K562 (cell line): ENCODE measurements around the gene TFPI2. TPM values are rescaled to one million over a fixed set of nuclear protein-coding genes. Genes with fewer than 3 reads are reported as not detected.

Experiments
- ATAC-seq: fragments of 200-7000 bp; cut with Tn5 transposase; 3 replicates; pipeline ENCODE4 v1.9.1; 2020; ENCODE audit warnings: moderate library complexity
- BruUV-seq: library from RNA; stranded (reverse); fragments of 400-500 nt; replicated peaks from 2 replicates; lab custom pipeline; 2021; lab: Mats Ljungman, UMichigan
- CTCF ChIA-PET: fragments of 300-600 bp; formaldehyde crosslinking; extraction: SDS; loops from one replicate; lab custom pipeline; 2021; ENCODE audit warnings: low intra/inter-chr PET ratio; lab: Yijun Ruan, JAX
- POLR2A ChIA-PET: fragments of 300-600, 350-650 bp; sonication (Branson Sonifier 250); formaldehyde crosslinking; extraction: SDS; loops from one replicate; lab custom pipeline; 2021; ENCODE audit warnings: antibody characterized with exemption, inconsistent platforms; lab: Yijun Ruan, JAX
- DNase-seq, 4 experiments: peaks; one replicate each; pipeline versions ENCODE4 v3.0.0 to v3.0.0-alpha.2; 2011 to 2018; ENCODE audit warnings: low spot score in 3 of 4, mixed read lengths in 3 of 4; ENCODE audit errors: extremely low read depth in 1 of 4
- FAIRE-seq: peaks from 2 replicates; lab custom pipeline; 2011; peaks lifted over from hg19 to GRCh38; lab: Jason Lieb, UNC
- H2AFZ ChIP-seq: 2 replicates; pipeline ENCODE4 v1.6.0; 2011; ENCODE audit warnings: low read depth, low read length, control low read depth, inconsistent platforms
- H3K27ac ChIP-seq: fragments of 200-600 bp; 3 replicates; pipeline ENCODE4 v1.8.0; 2011; ENCODE audit warnings: low read depth, mild to moderate bottlenecking, control low read depth, inconsistent platforms, low read length, moderate library complexity, mixed read lengths; ENCODE audit errors: extremely low read depth
- H3K27me3 ChIP-seq, 2 experiments: fragments of 300-600 bp in 1 of 2; 2 replicates in 1 of 2; 3 replicates in 1 of 2; pipeline versions ENCODE4 v1.6.0 to v1.8.0; 2011; ENCODE audit warnings: inconsistent platforms in 2 of 2, low read length in 2 of 2, mild to moderate bottlenecking in 1 of 2, mixed read lengths in 1 of 2, moderate library complexity in 1 of 2; ENCODE audit not compliant: control insufficient read depth in 2 of 2, insufficient read depth in 2 of 2
- H3K36me3 ChIP-seq: fragments of 300-600 bp; 3 replicates; pipeline ENCODE4 v1.8.0; 2011; ENCODE audit warnings: mild to moderate bottlenecking, low read length, inconsistent platforms; ENCODE audit not compliant: control insufficient read depth, insufficient read depth
- H3K4me1 ChIP-seq, 2 experiments: fragments of 200-600 bp in 1 of 2; replicated peaks in 1 of 2; 2 replicates in 1 of 2; 3 replicates in 1 of 2; pipeline versions ENCODE4 v1.5.1 to v1.8.0; 2011; ENCODE audit warnings: inconsistent platforms in 2 of 2, low read length in 2 of 2, mild to moderate bottlenecking in 1 of 2, mixed read lengths in 1 of 2, moderate library complexity in 1 of 2; ENCODE audit not compliant: control insufficient read depth in 2 of 2, insufficient read depth in 2 of 2
- H3K4me2 ChIP-seq: 2 replicates; pipeline ENCODE4 v1.6.1; 2011; ENCODE audit warnings: low read length, control low read depth, inconsistent platforms, mixed read lengths; ENCODE audit not compliant: insufficient read depth
- H3K4me3 ChIP-seq: fragments of 200-600 bp; sonication (generic), shearing (Covaris generic); 2 replicates; pipeline ENCODE4 v1.5.1; 2016; ENCODE audit warnings: control low read depth, inconsistent platforms
- H3K79me2 ChIP-seq: fragments of 200-600 bp; 3 replicates; pipeline ENCODE4 v1.8.0; 2011; ENCODE audit warnings: low read length, inconsistent platforms; ENCODE audit not compliant: control insufficient read depth, insufficient read depth
- H3K9ac ChIP-seq, 2 experiments: 2 replicates each; pipeline versions ENCODE4 v1.6.0 to v1.6.1; 2011; ENCODE audit warnings: low read depth in 2 of 2, low read length in 2 of 2, control low read depth in 1 of 2, inconsistent platforms in 1 of 2, mild to moderate bottlenecking in 1 of 2, mixed read lengths in 1 of 2; ENCODE audit not compliant: insufficient read depth in 1 of 2
- H3K9me1 ChIP-seq: one replicate; pipeline ENCODE4 v1.6.0; 2011; ENCODE audit warnings: inconsistent platforms, mild to moderate bottlenecking, low read length, moderate library complexity; ENCODE audit not compliant: control insufficient read depth, insufficient read depth
- H3K9me3 ChIP-seq: replicated peaks from 2 replicates; pipeline ENCODE4 v1.5.1; 2011; ENCODE audit warnings: low read depth, low read length, inconsistent platforms; ENCODE audit not compliant: control insufficient read depth, insufficient read depth
- H4K20me1 ChIP-seq: replicated peaks from 2 replicates; pipeline ENCODE4 v1.6.1; 2011; ENCODE audit warnings: low read length, inconsistent platforms, mixed read lengths; ENCODE audit not compliant: control insufficient read depth, insufficient read depth
- BCL6 ChIP-seq: fragments of 250-450 bp; sonication (Bioruptor Pico); IDR thresholded peaks from 2 replicates; pipeline ENCODE4 v1.4.0; 2020
- CBX2 ChIP-seq: fragments of 200-600 bp; sonication (generic); IDR thresholded peaks from one replicate; pipeline ENCODE4 v1.6.1; 2012; ENCODE audit warnings: mild to moderate bottlenecking, low read length, inconsistent platforms; ENCODE audit not compliant: insufficient read depth, poor library complexity, severe bottlenecking
- CBX8 ChIP-seq: fragments of 200-600 bp; sonication (generic); IDR thresholded peaks from 2 replicates; pipeline ENCODE4 v1.6.1; 2012; ENCODE audit warnings: borderline replicate concordance, mixed run types, low read depth, mild to moderate bottlenecking, moderate library complexity, mixed read lengths, low read length, control low read depth, inconsistent platforms; ENCODE audit not compliant: poor library complexity, severe bottlenecking; ENCODE audit errors: extremely low read depth
- CSDE1 ChIP-seq, 2 experiments: fragments of 450-650 bp; IDR thresholded peaks; 2 replicates each; pipeline ENCODE4 v1.6.1; 2016; ENCODE audit warnings: mild to moderate bottlenecking in 1 of 2
- E2F5 ChIP-seq: sonication (generic); formaldehyde crosslinking; IDR thresholded peaks from 2 replicates; pipeline ENCODE4 v1.8.0; 2022; ENCODE audit warnings: mild to moderate bottlenecking, missing genetic modification reagents
- ESRRB ChIP-seq: fragments of 250-450 bp; sonication (Bioruptor Pico); IDR thresholded peaks from 2 replicates; pipeline ENCODE4 v1.5.0; 2020; ENCODE audit warnings: mild to moderate bottlenecking, moderate library complexity, borderline replicate concordance
- EWSR1 ChIP-seq: fragments of 450-650 bp; IDR thresholded peaks from 2 replicates; pipeline ENCODE4 v1.6.1; 2018; ENCODE audit warnings: borderline replicate concordance, mild to moderate bottlenecking, low read depth, moderate library complexity; ENCODE audit not compliant: partially characterized antibody
- FOXA3 ChIP-seq, 2 experiments: fragments of 450-650 bp in 1 of 2; sonication (generic) in 1 of 2; formaldehyde crosslinking; IDR thresholded peaks in 1 of 2; conservative IDR thresholded peaks in 1 of 2; 2 replicates each; pipeline versions ENCODE4 v1.4.0 to v1.8.0; 2020 to 2022; ENCODE audit warnings: mild to moderate bottlenecking in 2 of 2, missing genetic modification reagents in 1 of 2
- FOXP1 ChIP-seq: sonication (generic); formaldehyde crosslinking; IDR thresholded peaks from 2 replicates; pipeline ENCODE4 v1.8.0; 2022; ENCODE audit warnings: mild to moderate bottlenecking, missing genetic modification reagents
- HNRNPUL1 ChIP-seq: fragments of 200-400 bp; formaldehyde crosslinking; IDR thresholded peaks from 2 replicates; pipeline ENCODE4 v1.6.1; 2017; ENCODE audit warnings: low read length
- KAT8 ChIP-seq: fragments of 450-650 bp; IDR thresholded peaks from 2 replicates; pipeline ENCODE4 v1.6.1; 2016; ENCODE audit warnings: low read depth, mild to moderate bottlenecking
- NCOA4 ChIP-seq: fragments of 450-650 bp; IDR thresholded peaks from 2 replicates; pipeline ENCODE4 v1.6.1; 2018; ENCODE audit warnings: mild to moderate bottlenecking; ENCODE audit not compliant: partially characterized antibody
- NR0B1 ChIP-seq: fragments of 450-650 bp; IDR thresholded peaks from one replicate; pipeline ENCODE4 v1.6.1; 2018; ENCODE audit warnings: mild to moderate bottlenecking, moderate library complexity; ENCODE audit not compliant: partially characterized antibody
- PTTG1 ChIP-seq: fragments of 450-650 bp; IDR thresholded peaks from 2 replicates; pipeline ENCODE4 v1.6.1; 2016; ENCODE audit warnings: low read depth, mild to moderate bottlenecking, missing genetic modification characterization, missing compliant biosample characterization
- SNRNP70 ChIP-seq: fragments of 200-400 bp; formaldehyde crosslinking; optimal IDR thresholded peaks from 2 replicates; pipeline ENCODE3; 2017; ENCODE audit warnings: low read depth, low read length
- TCF3 ChIP-seq: sonication (generic); formaldehyde crosslinking; IDR thresholded peaks from 2 replicates; pipeline ENCODE4 v1.4.0; 2020; ENCODE audit warnings: mild to moderate bottlenecking, missing genetic modification reagents
- ZNF263 ChIP-seq: sonication (generic); formaldehyde crosslinking; IDR thresholded peaks from 2 replicates; pipeline ENCODE4 v1.8.0; 2022; ENCODE audit warnings: mild to moderate bottlenecking, missing genetic modification reagents, borderline replicate concordance
- WGBS: fragments of 100-300 bp; shearing (Covaris generic); methylation state at CpG from one replicate; pipeline ENCODE4 v1.1.6; 2016; ENCODE audit warnings: low coverage, mixed read lengths; ENCODE audit not compliant: insufficient coverage; ENCODE audit errors: missing lambda C conversion rate; 5-methylcytosine and 5-hydroxymethylcytosine counted together
- in situ Hi-C: fragments of 300-500 bp; cut with MboI; formaldehyde crosslinking; loops from 4 replicates; pipeline ENCODE4 v1.15.0; 2018; ENCODE audit warnings: inconsistent platforms, mixed read lengths
- intact Hi-C: fragments of 100-400 bp; cut with micrococcal nuclease; formaldehyde crosslinking; loops from 2 replicates; pipeline ENCODE4 v1.14.2; 2022
- polyA plus RNA-seq, 8 experiments: library from polyadenylated mRNA; depleted of rRNA in 4 of 8; stranded (reverse) in 5 of 8; unstranded in 3 of 8; fragments of >200 nt; fragmentation: Nextera tagmentation in 2 of 8; fragmentation: Illumina TruSeq in 1 of 8; extraction: Ambion mirVana in 2 of 8; extraction: Trizol in 1 of 8; gene quantifications; 2 replicates each; pipeline versions ENCODE4 v1.2.1 to v1.2.3, GENCODE V29; 2011 to 2014; ENCODE audit warnings: inconsistent platforms in 1 of 8, missing spikeins in 1 of 8
- total RNA-seq, 7 experiments: library from RNA; depleted of rRNA in 6 of 7; stranded (reverse); fragments of >200 nt in 6 of 7; fragmentation: Illumina TruSeq in 2 of 7; extraction: Trizol in 2 of 7; gene quantifications; 2 replicates each; pipeline versions ENCODE4 v1.2.1 to v1.2.3, GENCODE V29; 2011 to 2021; ENCODE audit warnings: low replicate concordance in 1 of 7

Gene TFPI2
- total and polyA plus RNA-seq, 9 of the 15 experiments (the other 6 are each of a cell fraction or from before 2014, with no cell fraction given), result 0.07 to 0.25 (median 0.11) TPM; not detected in 4

GRCh38 chr7:93837245-93837644 lies 53.3 kb downstream of the TFPI2 start:
- 0% methylated on average over 3 of the region's 3 CpGs for WGBS
- no peak for FAIRE-seq

GRCh38 chr7:93836116-93836515 lies 54.4 kb downstream of the TFPI2 start:
- Histone ChIP-seq H3K4me1 (no peaks in the 10 kb centered on the region), H3K27ac (no peak overlapping the region), H3K27me3 (no peaks in the 10 kb centered on the region), H3K9ac (no peak overlapping the region), H4K20me1 (no peaks in the 10 kb centered on the region), H3K9me3 (no peaks in the 10 kb centered on the region), H3K4me2 (no peak overlapping the region), H2AFZ (no peak overlapping the region), H3K4me3 (no peak overlapping the region), H3K36me3 (no peaks in the 10 kb centered on the region), H3K79me2 (no peaks in the 10 kb centered on the region), H3K9me1 (no peaks in the 10 kb centered on the region)
- BruUV-seq, result no TSS peak
- in situ Hi-C loops (no loop called here), intact Hi-C loops (no loop called here)
- 0% methylated on average over 4 of the region's 4 CpGs for whole genome bisulfite sequencing
- DNase-seq, result no peak
- no peak for ATAC-seq
- CTCF ChIA-PET, result no interaction called here
- FAIRE-seq, result no peak
- POLR2A ChIA-PET, result no interaction called here
- TF ChIP-seq HNRNPUL1 (no peak), TCF3 (CRISPR knock-in tag) (no peak), BCL6 (CRISPR knock-in tag) (no peak), PTTG1 (no peak), NCOA4 (no peak), SNRNP70 (no peak), EWSR1 (no peak), FOXA3 (CRISPR knock-in tag; conservative IDR thresholded peaks at IDR 0.05 in 1 of 2, IDR thresholded peaks at IDR 0.05 in 1 of 2) (no peak), ZNF263 (no peak), CSDE1 (IDR thresholded peaks at IDR 0.05) (no peak), NR0B1 (no peak), KAT8 (no peak)

More at GRCh38 chr7:93837245-93837644, 53.3 kb downstream of the TFPI2 start:
- Histone ChIP-seq H3K9ac (no peak overlapping the region), H3K36me3 (no peaks in the 10 kb centered on the region), H3K4me2 (no peak overlapping the region), H3K27me3 (no peaks in the 10 kb centered on the region), H3K79me2 (no peaks in the 10 kb centered on the region), H3K9me3 (no peaks in the 10 kb centered on the region), H3K27ac (no peak overlapping the region), H3K4me1 (no peaks in the 10 kb centered on the region), H3K4me3 (no peak overlapping the region), H3K9me1 (no peaks in the 10 kb centered on the region), H2AFZ (no peak overlapping the region), H4K20me1 (no peaks in the 10 kb centered on the region)
- no peak for ATAC-seq
- intact Hi-C loops (no loop called here), in situ Hi-C loops (no loop called here)
- ChIA-PET CTCF (no interaction called here), POLR2A (no interaction called here)
- no peak for TF ChIP-seq CBX2
- TF ChIP-seq E2F5 (CRISPR knock-in tag), result no peak
- no peak for TF ChIP-seq FOXP1 (CRISPR knock-in tag)
- TF ChIP-seq ESRRB (CRISPR knock-in tag), result no peak
- peak; percentile 34 for TF ChIP-seq CBX8
- no peak for DNase-seq
- BruUV-seq, result no TSS peak
